ENCODE data around the gene ANKRD40CL. TPM values are rescaled to one million over a fixed set of nuclear protein-coding genes. Genes with fewer than 3 reads are reported as not detected.

Gene ANKRD40CL
- total RNA-seq, 2 experiments from 2014 or later, result not detected

DNA sequence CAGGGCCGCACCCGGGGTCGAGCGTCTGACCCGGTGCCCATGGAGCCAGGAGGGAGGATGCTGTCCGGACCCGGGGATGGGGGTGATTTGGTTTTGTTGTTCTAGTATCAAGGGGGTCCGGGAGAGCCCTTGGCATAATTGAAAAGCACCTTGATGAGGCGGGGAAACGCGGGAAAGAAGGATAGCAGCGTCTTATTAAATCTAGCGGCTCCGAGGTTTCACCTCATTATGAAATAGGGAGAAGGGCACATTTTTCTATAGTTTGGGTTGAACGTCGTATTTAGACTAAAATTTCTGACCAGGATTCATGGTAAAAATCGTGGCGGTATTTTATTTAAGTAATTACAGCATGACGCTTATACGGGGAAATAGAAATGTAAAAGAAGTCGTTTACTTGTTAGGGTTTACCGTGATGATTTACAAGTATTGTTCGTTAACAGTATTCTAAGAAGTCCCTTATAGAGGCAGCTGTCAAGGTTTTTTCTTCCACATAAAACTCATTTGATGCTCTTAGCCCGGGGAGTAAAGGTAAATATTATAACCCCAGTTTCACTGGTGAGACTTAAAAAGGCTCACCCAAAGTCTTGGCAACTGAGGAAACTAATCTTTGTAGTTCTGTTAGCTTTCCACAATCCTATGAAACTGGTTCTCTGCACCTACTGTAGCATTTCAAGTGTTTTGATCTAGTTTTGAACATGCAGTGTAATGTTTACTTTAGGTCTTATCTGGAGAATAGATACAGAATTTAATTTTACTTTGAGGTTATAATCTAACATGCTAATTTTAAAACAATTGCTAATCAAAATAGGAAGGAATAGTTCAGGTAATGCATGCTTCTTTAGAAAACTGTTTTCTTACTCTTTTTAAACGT, 47.2 kb downstream of the ANKRD40CL start:
- TSS peak; percentile 69 for BruUV-seq (replicated peaks)
- H3K9me3 ChIP-seq (ENCODE audit: low read length), result no peaks in the 10 kb centered on the region
- peaks cover 39% of the 10 kb centered on the region for H4K20me1 ChIP-seq (ENCODE audit: insufficient read depth, low read length)
- POLR2A ChIA-PET, result interaction anchor here (1.0 to 1.4 kb wide), 2 partner anchors 14 to 183 kb away, joined by 3 to 10 read pairs; no protein-coding TSS in a partner anchor
- no peaks in the 10 kb centered on the region for H3K9me2 ChIP-seq (ENCODE audit: insufficient read depth, low read length)
- peak overlapping the region; percentile 92 for H3K4me2 ChIP-seq (ENCODE audit: low read length)
- peaks cover 47% of the 10 kb centered on the region for H3K36me3 ChIP-seq (ENCODE audit: insufficient read depth, low read length)
- TF ChIP-seq, protein P1, sequence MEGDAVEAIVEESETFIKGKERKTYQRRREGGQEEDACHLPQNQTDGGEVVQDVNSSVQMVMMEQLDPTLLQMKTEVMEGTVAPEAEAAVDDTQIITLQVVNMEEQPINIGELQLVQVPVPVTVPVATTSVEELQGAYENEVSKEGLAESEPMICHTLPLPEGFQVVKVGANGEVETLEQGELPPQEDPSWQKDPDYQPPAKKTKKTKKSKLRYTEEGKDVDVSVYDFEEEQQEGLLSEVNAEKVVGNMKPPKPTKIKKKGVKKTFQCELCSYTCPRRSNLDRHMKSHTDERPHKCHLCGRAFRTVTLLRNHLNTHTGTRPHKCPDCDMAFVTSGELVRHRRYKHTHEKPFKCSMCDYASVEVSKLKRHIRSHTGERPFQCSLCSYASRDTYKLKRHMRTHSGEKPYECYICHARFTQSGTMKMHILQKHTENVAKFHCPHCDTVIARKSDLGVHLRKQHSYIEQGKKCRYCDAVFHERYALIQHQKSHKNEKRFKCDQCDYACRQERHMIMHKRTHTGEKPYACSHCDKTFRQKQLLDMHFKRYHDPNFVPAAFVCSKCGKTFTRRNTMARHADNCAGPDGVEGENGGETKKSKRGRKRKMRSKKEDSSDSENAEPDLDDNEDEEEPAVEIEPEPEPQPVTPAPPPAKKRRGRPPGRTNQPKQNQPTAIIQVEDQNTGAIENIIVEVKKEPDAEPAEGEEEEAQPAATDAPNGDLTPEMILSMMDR (conservative IDR thresholded peaks at IDR 0.05; ENCODE audit: low read length), result no peak
- TF ChIP-seq EZH2phosphoT487 (IDR thresholded peaks at IDR 0.05; ENCODE audit: borderline replicate concordance, low read depth, low read length), result no peak
- peak overlapping the region; percentile 95 for H3K4me3 ChIP-seq (ENCODE audit: low read depth, low read length, poor library complexity, severe bottlenecking)
- peaks cover 31% of the 10 kb centered on the region for H3K4me1 ChIP-seq (ENCODE audit: insufficient read depth, low read length, poor library complexity, severe bottlenecking)
- intact Hi-C loops (cut with micrococcal nuclease; ENCODE audit: unreplicated experiment), result loop anchor here (1.0 kb wide), 1 partner anchor 12 kb away; no protein-coding TSS in a partner anchor
- H2AFZ ChIP-seq (ENCODE audit: low read length), result peak overlapping the region; percentile 85; the same call in 1 of the 2 replicates
- peak overlapping the region; percentile 84 for H3K27ac ChIP-seq (ENCODE audit: low read depth, low read length, poor library complexity, severe bottlenecking)
- CTCF ChIA-PET (ENCODE audit: unreplicated experiment), result no interaction called here
- peaks cover 58% of the 10 kb centered on the region for H3K79me2 ChIP-seq (ENCODE audit: insufficient read depth, low read depth, low read length)
- DNase-seq (ENCODE audit: low spot score), result no peak

DNA sequence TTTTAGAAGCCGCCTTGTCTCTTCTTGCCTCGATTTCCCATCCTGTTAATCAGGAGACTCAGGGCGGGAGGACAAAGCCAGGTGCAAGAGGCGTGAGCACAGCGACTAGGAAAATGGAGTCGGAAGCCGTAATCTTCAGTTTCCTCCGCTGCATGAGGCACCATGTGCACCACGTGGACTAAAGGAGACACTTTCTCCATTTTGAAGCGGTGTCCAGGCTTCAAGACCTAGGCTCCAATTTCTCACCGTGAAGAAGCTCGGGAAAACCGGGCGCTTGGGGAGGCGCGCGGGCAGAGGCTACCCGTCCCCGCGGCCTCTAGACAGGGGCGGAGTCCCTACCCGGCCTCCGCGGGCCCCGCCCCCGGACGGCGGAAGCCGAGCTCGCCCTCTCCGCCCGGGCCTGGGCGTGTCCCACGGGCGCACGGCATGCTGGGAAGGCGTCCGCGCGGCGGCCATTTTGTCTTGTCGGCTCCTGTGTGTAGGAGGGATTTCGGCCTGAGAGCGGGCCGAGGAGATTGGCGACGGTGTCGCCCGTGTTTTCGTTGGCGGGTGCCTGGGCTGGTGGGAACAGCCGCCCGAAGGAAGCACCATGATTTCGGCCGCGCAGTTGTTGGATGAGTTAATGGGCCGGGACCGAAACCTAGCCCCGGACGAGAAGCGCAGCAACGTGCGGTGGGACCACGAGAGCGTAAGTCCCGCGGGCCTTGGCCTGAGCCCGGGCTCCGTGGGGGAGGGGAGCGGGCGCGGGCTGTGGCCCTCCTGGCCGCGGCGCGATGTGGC, 48.0 kb downstream of the ANKRD40CL start, which contains the start of gene LUC7L3:
LUC7L3 (plus strand) TSS at position 460 of the 780 bp plus-strand sequence; CDS start at position 590, 130 bp downstream.
- Histone ChIP-seq H4K20me1 (ENCODE audit: insufficient read depth, low read length) (peaks cover 38% of the 10 kb centered on the region), H3K9me3 (ENCODE audit: low read length) (no peaks in the 10 kb centered on the region), H3K4me3 (ENCODE audit: low read depth, low read length, poor library complexity, severe bottlenecking) (peak within 1 kb of the TSS; percentile 95), H3K9me2 (ENCODE audit: insufficient read depth, low read length) (no peaks in the 10 kb centered on the region), H3K36me3 (ENCODE audit: insufficient read depth, low read length) (peaks cover 39% of the 10 kb centered on the region), H3K4me1 (ENCODE audit: insufficient read depth, low read length, poor library complexity, severe bottlenecking) (peaks cover 31% of the 10 kb centered on the region), H3K27ac (ENCODE audit: low read depth, low read length, poor library complexity, severe bottlenecking) (peak within 1 kb of the TSS; percentile 84), H3K4me2 (ENCODE audit: low read length) (peak within 1 kb of the TSS; percentile 92), H2AFZ (ENCODE audit: low read length) (peak within 1 kb of the TSS; percentile 85), H3K79me2 (ENCODE audit: insufficient read depth, low read depth, low read length) (peaks cover 50% of the 10 kb centered on the region)
- TF ChIP-seq, protein P1 (conservative IDR thresholded peaks at IDR 0.05; ENCODE audit: low read length), result no peak
- no peak for TF ChIP-seq EZH2phosphoT487 (IDR thresholded peaks at IDR 0.05; ENCODE audit: borderline replicate concordance, low read depth, low read length)
- intact Hi-C loops (cut with micrococcal nuclease; ENCODE audit: unreplicated experiment), result loop anchor here (1.0 kb wide), 1 partner anchor 11 kb away; no protein-coding TSS in a partner anchor
- TSS peak; percentile 98 for BruUV-seq (replicated peaks)
- CTCF ChIA-PET (ENCODE audit: unreplicated experiment), result interaction anchor here (0.6 kb wide), 1 partner anchor 11 kb away, joined by 3 read pairs; no protein-coding TSS in a partner anchor
- POLR2A ChIA-PET, result interaction anchor here (1.0 to 2.4 kb wide), 3 partner anchors 10 to 183 kb away, joined by 3 to 10 read pairs (median 9); no protein-coding TSS in a partner anchor
- peak; percentile 95 for DNase-seq (ENCODE audit: low spot score)

Measured in OCI-LY7 (cell line).